HG02588 (cell line): ENCODE results near the gene EBF3.
"Not testable (repeated sequence)": the region's sequence is repeated elsewhere in the genome, so short reads cannot be mapped to it uniquely, and the experiment has no call there.

Source experiments
- ATAC-seq: cut with Tn5 transposase; IDR thresholded peaks from one replicate; pipeline ENCODE4 v1.9.1; 2021; ENCODE audit warnings: mild to moderate bottlenecking, moderate library complexity; ENCODE audit not compliant: unreplicated experiment

Gene EBF3

GRCh38 chr10:129932182-129932581 is 31.9 kb downstream of the EBF3 start:
- ATAC-seq: no peak

- no peak for ATAC-seq
Measured at GRCh38 chr10:129929343-129930292, 34.5 kb downstream of the EBF3 start.

GRCh38 chr10:129927351-129928120 is 36.5 kb downstream of the EBF3 start:
- ATAC-seq: no peak

- no peak for ATAC-seq
Measured at GRCh38 chr10:129926066-129927055, 37.7 kb downstream of the EBF3 start.

GRCh38 chr10:129924375-129925085 is 39.5 kb downstream of the EBF3 start:
- ATAC-seq: no peak

- ATAC-seq: no peak
Measured at GRCh38 chr10:129922598-129923123, 41.4 kb downstream of the EBF3 start.

- no peak for ATAC-seq
Measured at GRCh38 chr10:129921801-129922597, 42.1 kb downstream of the EBF3 start.

- ATAC-seq: no peak
Measured at GRCh38 chr10:129921065-129921670, 42.9 kb downstream of the EBF3 start.

GRCh38 chr10:129920187-129920586 is 43.9 kb downstream of the EBF3 start:
- not testable (repeated sequence) for ATAC-seq

- ATAC-seq: no peak
Measured at GRCh38 chr10:129919358-129919757, 44.7 kb downstream of the EBF3 start.

- ATAC-seq: no peak
Measured at GRCh38 chr10:129918836-129919235, 45.2 kb downstream of the EBF3 start.

- no peak for ATAC-seq
Measured at GRCh38 chr10:129918401-129918800, 45.7 kb downstream of the EBF3 start.

GRCh38 chr10:129917936-129918335 is 46.1 kb downstream of the EBF3 start:
- no peak for ATAC-seq

- ATAC-seq: no peak
Measured at GRCh38 chr10:129916506-129916995, 47.5 kb downstream of the EBF3 start.

- no peak for ATAC-seq
Measured at GRCh38 chr10:129915526-129916378, 48.3 kb downstream of the EBF3 start.

GRCh38 chr10:129914960-129915359 is 49.1 kb downstream of the EBF3 start:
- no peak for ATAC-seq

- ATAC-seq: no peak
Measured at GRCh38 chr10:129914153-129914855, 49.8 kb downstream of the EBF3 start.
